ENCODE measurements around the gene ZNF750.

ZNF750 gene

GRCh38 chr17:82839617-82840292 is at the start of gene ZNF750:
Gene ZNF750 (minus strand): TSS chr17:82840022. CDS start chr17:82832454, 7,568 bp downstream.
- no peak for DNase-seq (ENCODE audit: low read depth)
- TF ChIP-seq, protein P1, sequence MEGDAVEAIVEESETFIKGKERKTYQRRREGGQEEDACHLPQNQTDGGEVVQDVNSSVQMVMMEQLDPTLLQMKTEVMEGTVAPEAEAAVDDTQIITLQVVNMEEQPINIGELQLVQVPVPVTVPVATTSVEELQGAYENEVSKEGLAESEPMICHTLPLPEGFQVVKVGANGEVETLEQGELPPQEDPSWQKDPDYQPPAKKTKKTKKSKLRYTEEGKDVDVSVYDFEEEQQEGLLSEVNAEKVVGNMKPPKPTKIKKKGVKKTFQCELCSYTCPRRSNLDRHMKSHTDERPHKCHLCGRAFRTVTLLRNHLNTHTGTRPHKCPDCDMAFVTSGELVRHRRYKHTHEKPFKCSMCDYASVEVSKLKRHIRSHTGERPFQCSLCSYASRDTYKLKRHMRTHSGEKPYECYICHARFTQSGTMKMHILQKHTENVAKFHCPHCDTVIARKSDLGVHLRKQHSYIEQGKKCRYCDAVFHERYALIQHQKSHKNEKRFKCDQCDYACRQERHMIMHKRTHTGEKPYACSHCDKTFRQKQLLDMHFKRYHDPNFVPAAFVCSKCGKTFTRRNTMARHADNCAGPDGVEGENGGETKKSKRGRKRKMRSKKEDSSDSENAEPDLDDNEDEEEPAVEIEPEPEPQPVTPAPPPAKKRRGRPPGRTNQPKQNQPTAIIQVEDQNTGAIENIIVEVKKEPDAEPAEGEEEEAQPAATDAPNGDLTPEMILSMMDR (IDR thresholded peaks at IDR 0.05; ENCODE audit: control insufficient read depth, insufficient read depth, low read depth, low read length, missing control alignments): no peak
- H3K4me3 ChIP-seq (ENCODE audit: control insufficient read depth, low read depth, low read length): no peak within 1 kb of the TSS

- TF ChIP-seq, protein P1 (IDR thresholded peaks at IDR 0.05; ENCODE audit: control insufficient read depth, insufficient read depth, low read depth, low read length, missing control alignments): no peak
- no peak overlapping the region for H3K4me3 ChIP-seq (ENCODE audit: control insufficient read depth, low read depth, low read length)
- DNase-seq (ENCODE audit: low read depth): no peak
Observed at GRCh38 chr17:82888583-82889495, 49.0 kb upstream of the ZNF750 start.

DNA sequence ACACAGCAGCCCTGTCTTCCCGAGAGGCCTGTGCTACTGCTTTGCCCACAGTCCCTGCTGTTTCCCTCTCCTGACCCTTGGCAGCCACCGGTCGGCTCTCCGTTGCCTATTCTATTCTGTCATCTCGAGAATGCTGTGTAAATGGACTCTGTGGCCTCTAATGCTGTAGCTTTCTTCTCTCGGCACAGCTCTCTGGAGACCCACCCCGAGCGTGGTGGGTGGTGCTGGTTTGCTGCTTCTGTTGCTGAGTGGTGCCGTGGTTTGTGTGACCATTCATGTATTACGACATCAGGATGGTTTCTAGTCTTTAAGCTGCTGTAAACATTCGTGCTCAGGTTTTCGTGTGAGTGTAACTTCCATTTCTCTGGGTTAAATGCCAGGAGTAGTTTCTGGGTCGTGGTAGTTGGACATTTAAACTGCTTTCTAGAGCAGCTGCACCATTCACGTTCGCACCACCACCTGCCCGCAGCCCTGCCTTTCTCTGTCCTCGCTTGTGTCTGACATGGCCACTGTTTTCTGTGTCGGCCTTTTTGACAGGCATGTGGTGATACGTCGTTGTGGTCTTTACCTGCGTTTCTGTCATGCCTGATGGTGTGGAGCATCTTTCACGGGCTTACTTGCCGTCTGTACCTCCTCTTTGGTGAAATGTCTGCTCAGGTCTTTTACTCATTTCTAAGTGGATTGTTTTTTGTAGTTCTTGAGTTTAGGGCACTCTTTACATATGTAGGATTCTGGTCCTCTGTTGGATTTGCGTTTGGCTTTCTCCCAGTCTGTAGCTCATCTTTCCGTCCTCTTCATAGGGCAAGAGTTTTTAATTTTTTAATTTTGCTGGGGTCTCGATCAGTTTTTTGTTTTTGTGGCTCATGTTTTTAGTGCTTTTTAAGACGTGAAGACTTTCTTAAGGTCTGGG is 47.7 kb upstream of the ZNF750 start:
- no peak for DNase-seq (ENCODE audit: low read depth)
- no peak overlapping the region for H3K4me3 ChIP-seq (ENCODE audit: control insufficient read depth, low read depth, low read length)
- TF ChIP-seq, protein P1 (IDR thresholded peaks at IDR 0.05; ENCODE audit: control insufficient read depth, insufficient read depth, low read depth, low read length, missing control alignments): no peak

- TF ChIP-seq, protein P1 (IDR thresholded peaks at IDR 0.05; ENCODE audit: control insufficient read depth, insufficient read depth, low read depth, low read length, missing control alignments): no peak
- no peak for DNase-seq (ENCODE audit: low read depth)
- H3K4me3 ChIP-seq (ENCODE audit: control insufficient read depth, low read depth, low read length): no peak overlapping the region
Observed at GRCh38 chr17:82884970-82885353, 45.1 kb upstream of the ZNF750 start.

DNA sequence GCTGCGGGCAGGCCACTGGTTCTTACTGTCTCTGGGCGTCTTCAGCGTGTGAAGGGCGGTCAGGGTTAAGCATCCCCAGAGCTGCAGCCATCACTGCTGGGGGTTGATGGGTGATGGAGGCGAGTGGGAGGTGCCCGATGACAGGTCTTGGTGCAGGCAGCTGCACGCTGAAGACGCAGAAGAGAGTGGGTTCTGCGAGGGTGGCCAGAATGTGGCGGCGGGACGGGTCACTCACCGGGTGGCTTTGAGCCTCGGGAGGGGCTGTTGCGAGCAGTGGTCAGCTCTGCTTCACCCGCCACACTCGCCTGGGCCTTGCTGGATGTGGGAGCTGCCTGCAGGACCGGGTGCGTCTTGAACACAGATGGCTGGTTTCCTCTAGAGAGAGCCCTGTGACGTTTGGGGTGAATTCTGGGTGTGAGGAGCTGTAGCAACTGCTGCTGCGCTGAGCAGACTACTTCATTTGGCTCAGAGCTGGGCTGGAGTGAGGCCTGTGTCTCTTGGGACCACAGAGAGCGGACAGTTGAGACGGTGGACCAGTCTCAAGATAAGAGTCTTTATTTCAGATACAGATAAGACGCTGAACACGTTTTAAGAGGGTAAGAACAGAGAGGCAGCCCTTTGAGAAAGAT is 44.6 kb upstream of the ZNF750 start:
- no peak overlapping the region for H3K4me3 ChIP-seq (ENCODE audit: control insufficient read depth, low read depth, low read length)
- no peak for DNase-seq (ENCODE audit: low read depth)
- TF ChIP-seq, protein P1 (IDR thresholded peaks at IDR 0.05; ENCODE audit: control insufficient read depth, insufficient read depth, low read depth, low read length, missing control alignments): no peak

Measured in AG09309 (cell line).